MCF 10A (cell line): ENCODE results near the gene SPSB1. TPM values are rescaled to one million over a fixed set of nuclear protein-coding genes. Genes with fewer than 3 reads are reported as not detected.

ENCODE experiments used
- BruUV-seq: library from RNA; stranded (reverse); fragments of 400-500 nt; replicated peaks from 2 replicates; lab custom pipeline; 2021; lab: Mats Ljungman, UMichigan
- CTCF ChIA-PET: fragments of 300-600 bp; sonication (Branson Sonifier 250); formaldehyde crosslinking; extraction: SDS; loops from one replicate; lab custom pipeline; 2021; ENCODE audit warnings: antibody characterized with exemption, inconsistent platforms; lab: Yijun Ruan, JAX
- POLR2A ChIA-PET: fragments of 300-600, 350-650 bp; sonication (Branson Sonifier 250); formaldehyde crosslinking; extraction: SDS; loops from one replicate; lab custom pipeline; 2020; ENCODE audit warnings: antibody characterized with exemption, inconsistent platforms; lab: Yijun Ruan, JAX
- DNase-seq: peaks from one replicate; pipeline ENCODE4 v3.0.0-alpha.2; 2018; ENCODE audit not compliant: unreplicated experiment
- H3K27ac Mint-ChIP-seq: one replicate; pipeline ENCODE4 v1.8.0; 2022; ENCODE audit warnings: mild to moderate bottlenecking, low read depth, mixed read lengths; ENCODE audit not compliant: unreplicated experiment
- H3K27me3 Mint-ChIP-seq: one replicate; pipeline ENCODE4 v1.8.0; 2022; ENCODE audit warnings: mixed read lengths; ENCODE audit not compliant: insufficient read depth, unreplicated experiment
- H3K36me3 Mint-ChIP-seq: one replicate; pipeline ENCODE4 v1.8.0; 2022; ENCODE audit warnings: mild to moderate bottlenecking, moderate library complexity, mixed read lengths; ENCODE audit not compliant: insufficient read depth, unreplicated experiment
- H3K4me1 Mint-ChIP-seq: one replicate; pipeline ENCODE4 v1.8.0; 2022; ENCODE audit warnings: mixed read lengths; ENCODE audit not compliant: insufficient read depth, unreplicated experiment
- H3K4me3 Mint-ChIP-seq: one replicate; pipeline ENCODE4 v1.8.0; 2022; ENCODE audit warnings: mild to moderate bottlenecking, moderate library complexity, mixed read lengths; ENCODE audit not compliant: unreplicated experiment
- H3K9me3 Mint-ChIP-seq: one replicate; pipeline ENCODE4 v1.8.0; 2022; ENCODE audit warnings: mixed read lengths; ENCODE audit not compliant: unreplicated experiment
- intact Hi-C: fragments of 100-400 bp; cut with micrococcal nuclease; formaldehyde crosslinking; loops from 2 replicates; pipeline ENCODE4 v1.14.1; 2022
- total RNA-seq: library from RNA; stranded (reverse); gene quantifications from 2 replicates; pipeline ENCODE4 v1.2.3, GENCODE V29; 2022
- TF ChIP-seq, protein P1 (sequence below): fragments of 200-600 bp; IDR thresholded peaks from one replicate; pipeline ENCODE4 v1.8.0; 2022; ENCODE audit warnings: antibody characterized with exemption, mild to moderate bottlenecking; ENCODE audit not compliant: unreplicated experiment

Gene SPSB1
- total RNA-seq, 1 experiment from 2014 or later: 8.2 TPM

GRCh38 chr1:9247894-9248293 lies 44.8 kb upstream of the SPSB1 start:
- Mint-ChIP-seq H3K36me3 (peaks cover 4% of the 10 kb centered on the region), H3K27ac (no peak overlapping the region), H3K4me1 (peaks cover 9% of the 10 kb centered on the region), H3K27me3 (no peaks in the 10 kb centered on the region), H3K9me3 (no peaks in the 10 kb centered on the region), H3K4me3 (no peak overlapping the region)
- no peak for DNase-seq
- ChIA-PET POLR2A (no interaction called here), CTCF (interaction anchor here (0.8 kb wide), 1 partner anchor 14 kb away, joined by 3 read pairs; no protein-coding TSS in a partner anchor)
- TF ChIP-seq, protein P1, sequence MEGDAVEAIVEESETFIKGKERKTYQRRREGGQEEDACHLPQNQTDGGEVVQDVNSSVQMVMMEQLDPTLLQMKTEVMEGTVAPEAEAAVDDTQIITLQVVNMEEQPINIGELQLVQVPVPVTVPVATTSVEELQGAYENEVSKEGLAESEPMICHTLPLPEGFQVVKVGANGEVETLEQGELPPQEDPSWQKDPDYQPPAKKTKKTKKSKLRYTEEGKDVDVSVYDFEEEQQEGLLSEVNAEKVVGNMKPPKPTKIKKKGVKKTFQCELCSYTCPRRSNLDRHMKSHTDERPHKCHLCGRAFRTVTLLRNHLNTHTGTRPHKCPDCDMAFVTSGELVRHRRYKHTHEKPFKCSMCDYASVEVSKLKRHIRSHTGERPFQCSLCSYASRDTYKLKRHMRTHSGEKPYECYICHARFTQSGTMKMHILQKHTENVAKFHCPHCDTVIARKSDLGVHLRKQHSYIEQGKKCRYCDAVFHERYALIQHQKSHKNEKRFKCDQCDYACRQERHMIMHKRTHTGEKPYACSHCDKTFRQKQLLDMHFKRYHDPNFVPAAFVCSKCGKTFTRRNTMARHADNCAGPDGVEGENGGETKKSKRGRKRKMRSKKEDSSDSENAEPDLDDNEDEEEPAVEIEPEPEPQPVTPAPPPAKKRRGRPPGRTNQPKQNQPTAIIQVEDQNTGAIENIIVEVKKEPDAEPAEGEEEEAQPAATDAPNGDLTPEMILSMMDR: no peak
- BruUV-seq: no TSS peak
- intact Hi-C loops: no loop called here

DNA sequence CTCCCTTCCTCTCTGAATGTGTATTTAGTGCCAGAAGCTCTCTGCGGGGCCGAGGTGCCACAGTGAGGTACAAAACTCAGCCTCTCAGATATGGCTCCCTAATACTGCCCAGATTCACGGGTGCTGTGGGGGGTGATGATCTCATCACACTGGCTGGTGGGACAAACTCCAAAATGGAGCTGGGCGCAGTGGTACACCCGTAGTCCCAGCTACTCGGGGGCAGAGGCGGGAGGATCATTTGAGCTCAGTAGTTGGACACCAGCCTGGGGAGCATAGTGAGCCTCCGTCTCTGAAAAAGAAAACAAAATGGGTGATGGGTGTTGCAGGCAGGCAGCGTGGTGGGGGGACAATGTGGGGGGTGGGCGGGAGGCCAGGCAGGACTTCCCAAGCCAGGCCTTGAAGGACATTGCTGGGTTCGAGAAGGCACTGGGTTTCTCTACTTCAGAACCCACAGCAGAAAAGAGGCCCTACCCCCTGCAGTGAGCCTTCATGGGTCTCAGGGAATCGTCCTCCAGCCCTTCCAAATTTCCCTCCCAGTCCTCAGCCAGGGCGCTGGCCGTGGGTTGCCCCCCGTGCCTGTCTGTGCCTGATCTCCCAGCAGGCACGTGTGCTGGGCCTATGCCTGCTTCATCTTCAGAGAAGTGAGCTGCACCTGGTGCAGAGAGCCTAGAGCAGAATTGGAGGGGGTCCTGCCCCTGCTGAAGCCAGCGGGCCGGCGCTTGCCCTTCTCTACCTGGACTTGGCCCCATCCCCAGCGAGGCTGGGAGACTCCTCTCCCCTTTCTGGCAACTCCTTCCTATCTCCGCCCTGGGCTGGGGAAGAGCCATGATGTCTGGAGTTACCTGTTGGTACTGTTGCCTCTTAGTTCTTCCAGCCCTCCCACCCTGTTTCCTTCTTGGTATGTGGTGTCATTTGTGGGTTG lies 44.1 kb upstream of the SPSB1 start:
- intact Hi-C loops: no loop called here
- CTCF ChIA-PET: interaction anchor here (0.8 to 2.1 kb wide), 3 partner anchors 10 to 18 kb away, joined by 3 to 7 read pairs (median 4); no protein-coding TSS in a partner anchor
- DNase-seq: no peak
- Mint-ChIP-seq H3K4me3 (no peak overlapping the region), H3K4me1 (peaks cover 7% of the 10 kb centered on the region), H3K9me3 (no peaks in the 10 kb centered on the region), H3K27me3 (no peaks in the 10 kb centered on the region), H3K27ac (no peak overlapping the region), H3K36me3 (peaks cover 4% of the 10 kb centered on the region)
- POLR2A ChIA-PET: no interaction called here
- no TSS peak for BruUV-seq
- TF ChIP-seq, protein P1: no peak

DNA sequence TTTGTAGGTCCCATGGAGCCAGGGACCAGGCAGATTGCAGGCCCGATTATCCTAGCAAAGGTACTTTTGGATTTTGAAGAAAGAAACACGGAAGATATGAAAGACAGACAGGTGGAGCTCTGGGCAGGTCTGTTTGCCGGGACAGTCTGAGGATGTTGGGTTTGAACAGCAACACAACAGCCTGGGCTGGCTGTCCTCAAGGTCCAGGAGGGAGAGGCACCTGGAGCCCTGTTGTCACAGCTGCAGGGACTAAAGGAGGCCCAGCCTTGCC lies 43.5 kb upstream of the SPSB1 start:
- no peak overlapping the region for H3K27ac Mint-ChIP-seq
- ChIA-PET POLR2A (no interaction called here), CTCF (interaction anchor here (0.9 to 2.1 kb wide), 3 partner anchors 8 to 18 kb away, joined by 3 to 7 read pairs (median 4); no protein-coding TSS in a partner anchor)
- TF ChIP-seq, protein P1: no peak
- no peaks in the 10 kb centered on the region for H3K27me3 Mint-ChIP-seq
- no TSS peak for BruUV-seq
- no peaks in the 10 kb centered on the region for H3K9me3 Mint-ChIP-seq
- DNase-seq: no peak
- H3K4me1 Mint-ChIP-seq: peaks cover 7% of the 10 kb centered on the region
- intact Hi-C loops: no loop called here
- peaks cover 4% of the 10 kb centered on the region for H3K36me3 Mint-ChIP-seq
- no peak overlapping the region for H3K4me3 Mint-ChIP-seq

DNA sequence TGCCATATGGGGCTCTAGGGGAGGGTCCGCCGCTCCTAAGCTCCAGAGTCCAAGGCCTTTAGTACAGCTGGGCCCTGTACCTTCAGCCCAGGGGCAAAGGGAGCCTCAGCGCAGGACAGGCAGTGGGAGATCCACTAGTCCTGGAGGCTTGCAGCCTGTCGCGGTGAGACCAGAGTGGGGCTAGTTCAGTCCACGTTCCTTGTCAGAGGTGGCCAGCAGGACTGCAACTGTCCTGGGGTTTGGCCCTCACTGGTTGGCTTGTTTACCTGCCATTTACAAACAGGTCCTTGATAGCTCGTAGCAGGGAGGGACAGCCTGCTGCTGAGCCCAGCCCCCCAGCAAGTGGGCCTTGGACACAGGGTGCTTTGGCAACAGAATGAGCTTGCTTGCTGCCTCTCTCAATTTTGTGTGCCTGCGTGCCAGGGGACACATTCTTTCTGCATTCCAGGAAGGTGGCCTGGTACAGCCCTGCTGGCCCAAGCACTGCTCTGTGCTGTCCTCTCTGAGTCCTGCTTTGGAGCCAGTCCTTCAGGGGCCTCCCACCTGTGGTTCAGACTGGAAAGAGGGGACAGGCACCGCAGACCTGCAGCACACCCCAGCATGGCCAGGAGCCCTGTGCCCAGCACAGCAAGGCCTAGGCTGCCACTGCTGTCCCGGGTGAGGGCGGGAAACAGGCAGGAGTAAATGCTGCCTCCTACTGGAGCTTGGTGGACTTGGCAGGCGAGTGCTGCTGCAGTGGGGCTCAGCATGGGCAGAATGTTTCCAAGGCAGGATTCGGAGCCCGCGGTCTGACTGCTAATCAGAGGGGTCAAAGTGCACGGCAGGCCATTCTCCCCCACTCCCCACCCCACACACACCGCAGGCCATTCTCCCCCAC lies 42.9 kb upstream of the SPSB1 start:
- intact Hi-C loops: no loop called here
- no peaks in the 10 kb centered on the region for H3K9me3 Mint-ChIP-seq
- H3K27me3 Mint-ChIP-seq: no peaks in the 10 kb centered on the region
- CTCF ChIA-PET: interaction anchor here (0.9 to 2.1 kb wide), 4 partner anchors 9 to 324 kb away, joined by 3 to 7 read pairs (median 4); no protein-coding TSS in a partner anchor
- no peak overlapping the region for H3K4me3 Mint-ChIP-seq
- H3K36me3 Mint-ChIP-seq: peaks cover 4% of the 10 kb centered on the region
- peaks cover 3% of the 10 kb centered on the region for H3K4me1 Mint-ChIP-seq
- POLR2A ChIA-PET: no interaction called here
- TF ChIP-seq, protein P1: peak; percentile 39
- H3K27ac Mint-ChIP-seq: no peak overlapping the region
- peak; percentile 38 for DNase-seq
- BruUV-seq: no TSS peak
